GM20000 (cell line): ENCODE data around the gene BACH2.

Experiments
- DNase-seq: peaks from one replicate; pipeline ENCODE4 v3.0.0; 2012; ENCODE audit warnings: low spot score
- CTCF ChIP-seq: IDR thresholded peaks from 2 replicates; pipeline ENCODE4 v1.5.1; 2012; ENCODE audit warnings: mild to moderate bottlenecking, control low read depth; ENCODE audit errors: extremely low read depth, missing control alignments

BACH2 gene

GRCh38 chr6:90233994-90234393, 62.6 kb downstream of the BACH2 start:
- no peak for DNase-seq
- no peak for TF ChIP-seq CTCF

GRCh38 chr6:90233213-90233612, 63.4 kb downstream of the BACH2 start:
- DNase-seq, result no peak
- no peak for TF ChIP-seq CTCF

GRCh38 chr6:90231798-90232197, 64.8 kb downstream of the BACH2 start:
- TF ChIP-seq CTCF, result no peak

GRCh38 chr6:90231308-90231707, 65.3 kb downstream of the BACH2 start:
- TF ChIP-seq CTCF, result no peak

More at GRCh38 chr6:90231798-90232197, 64.8 kb downstream of the BACH2 start:
- no peak for DNase-seq

GRCh38 chr6:90230548-90231215, 66.0 kb downstream of the BACH2 start:
- TF ChIP-seq CTCF, result no peak
- DNase-seq, result no peak

More at GRCh38 chr6:90231308-90231707, 65.3 kb downstream of the BACH2 start:
- no peak for DNase-seq

DNA sequence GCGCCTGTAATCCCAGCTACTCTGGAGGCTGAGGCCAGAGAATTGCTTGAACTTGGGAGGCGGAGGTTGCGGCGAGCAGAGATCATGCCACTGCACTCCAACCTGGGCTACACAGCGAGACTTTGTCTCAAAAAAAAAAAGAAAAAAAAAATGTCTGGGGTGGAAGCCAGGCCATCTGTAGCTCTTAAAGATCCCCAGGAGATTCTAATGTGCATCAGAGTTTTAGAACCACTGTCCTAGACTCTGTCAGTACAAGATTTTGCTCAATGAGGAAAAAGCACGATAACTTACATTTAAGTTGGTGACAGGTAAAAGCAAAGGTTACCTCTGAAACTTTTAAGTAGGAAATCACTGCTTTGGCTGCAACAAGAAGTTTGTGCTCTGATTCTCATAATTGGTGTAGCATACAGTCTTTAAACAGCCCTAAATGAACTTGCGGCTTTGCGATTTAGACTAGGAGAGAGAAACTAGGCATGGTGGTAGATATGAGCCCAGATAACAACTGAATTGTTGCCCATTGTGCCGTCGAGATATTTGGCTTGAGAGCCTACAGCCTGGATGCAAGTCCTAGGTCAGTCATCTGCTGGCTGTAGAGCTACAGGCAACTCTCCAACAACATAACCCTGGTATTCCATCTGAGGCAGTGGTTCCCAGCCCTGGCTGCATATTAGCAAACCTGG, 67.2 kb downstream of the BACH2 start:
- TF ChIP-seq CTCF, result no peak
- no peak for DNase-seq

GRCh38 chr6:90227673-90228072, 69.0 kb downstream of the BACH2 start:
- TF ChIP-seq CTCF, result no peak
- DNase-seq, result no peak
